AG10803 (cell line): Measurements from ENCODE around the gene RPL18.

ENCODE experiments used
- DNase-seq: peaks from one replicate; pipeline ENCODE4 v3.0.0; 2010; ENCODE audit warnings: low read depth
- H3K4me3 ChIP-seq: 2 replicates; pipeline ENCODE4 v1.5.1; 2011; ENCODE audit warnings: mild to moderate bottlenecking, low read length, control low read depth
- CTCF ChIP-seq: conservative IDR thresholded peaks from 2 replicates; pipeline ENCODE4 v1.5.1; 2011; ENCODE audit warnings: mild to moderate bottlenecking, low read length, control low read depth, inconsistent platforms

The RPL18 gene

GRCh38 chr19:48650974-48651682, 32.1 kb upstream of the RPL18 start:
- no peak for DNase-seq
- no peak for TF ChIP-seq CTCF

GRCh38 chr19:48648134-48648533, 29.2 kb upstream of the RPL18 start:
- TF ChIP-seq CTCF, result no peak
- no peak overlapping the region for H3K4me3 ChIP-seq
- DNase-seq, result no peak

More at GRCh38 chr19:48650974-48651682, 32.1 kb upstream of the RPL18 start:
- H3K4me3 ChIP-seq, result no peak overlapping the region

- peak overlapping the region; percentile 40 for H3K4me3 ChIP-seq
- no peak for TF ChIP-seq CTCF
- DNase-seq, result no peak
Observed at GRCh38 chr19:48646722-48647216, 27.8 kb upstream of the RPL18 start.

GRCh38 chr19:48646001-48646721, 27.2 kb upstream of the RPL18 start, which contains the start of gene CA11:
TSS of gene CA11 (minus strand) at chr19:48646187. CDS start at chr19:48645632, 555 bp downstream.
- peak within 1 kb of the TSS; percentile 50 for H3K4me3 ChIP-seq
- peak; percentile 66 for TF ChIP-seq CTCF
- DNase-seq, result peak; percentile 62

- DNase-seq, result no peak
- no peak for TF ChIP-seq CTCF
- H3K4me3 ChIP-seq, result peak overlapping the region; percentile 50
Observed at GRCh38 chr19:48645620-48646000, 26.6 kb upstream of the RPL18 start.

GRCh38 chr19:48644839-48645619, 26.1 kb upstream of the RPL18 start:
- H3K4me3 ChIP-seq, result no peak overlapping the region; the same call in none of the 2 replicates
- peak; percentile 64 for DNase-seq
- TF ChIP-seq CTCF, result no peak
